T47D (cell line): ENCODE measurements around the gene DMD.

ENCODE experiments used
- DNase-seq, 2 experiments: peaks; one replicate each; pipeline versions ENCODE4 v3.0.0 to v3.0.0-alpha.2; 2011 to 2012; ENCODE audit warnings: low read depth in 1 of 2, low spot score in 1 of 2
- JUND ChIP-seq: IDR thresholded peaks from 2 replicates; pipeline ENCODE4 v1.6.1; 2012; ENCODE audit warnings: low read depth
- in situ Hi-C: cut with HindIII; loops from 2 replicates; pipeline ENCODE4 v1.10.0; 2016; ENCODE audit warnings: low sequenced_read_pairs, low pct_unique_long_range_greater_than_20kb

The DMD gene

DNA sequence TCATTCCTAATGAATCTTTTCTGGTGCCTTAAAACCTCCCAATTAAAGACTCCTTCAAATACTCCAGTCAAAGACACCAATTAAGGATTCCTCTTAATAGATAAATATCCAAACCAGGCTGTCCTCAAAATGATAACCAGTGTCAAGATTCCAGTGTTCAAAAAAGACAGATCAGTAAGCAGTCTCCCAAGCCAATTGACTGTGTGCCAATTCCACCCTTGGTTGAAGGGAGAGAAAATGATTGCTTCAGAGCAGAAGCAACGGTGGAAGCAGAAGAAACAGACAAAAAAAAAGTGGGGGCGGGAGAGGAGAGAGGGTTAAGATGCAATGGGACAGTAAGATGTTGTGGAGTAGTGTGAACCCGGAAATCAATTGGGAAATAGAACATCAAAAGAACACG is 1923.5 kb downstream of the DMD start:
- TF ChIP-seq JUND, result no peak
- DNase-seq, result no peak
- in situ Hi-C loops, result no loop called here

DNA sequence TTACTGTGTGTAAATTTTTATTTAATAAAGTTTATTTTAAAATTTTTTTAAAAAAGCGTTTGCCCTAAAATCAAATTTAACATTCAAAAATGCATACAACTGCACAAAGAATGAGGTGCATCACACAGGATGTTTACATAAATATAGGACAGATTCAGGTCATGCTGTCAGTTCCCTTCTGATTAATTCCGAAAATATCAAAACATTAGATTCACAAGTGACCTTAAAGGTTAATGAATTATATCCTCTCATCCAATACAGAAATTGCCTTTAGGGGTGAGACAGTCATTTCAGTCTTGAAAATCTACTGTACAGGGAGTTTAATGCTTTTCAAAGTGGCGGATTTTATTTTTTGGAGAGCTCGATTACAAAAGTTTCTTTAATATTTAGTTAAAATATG is 1930.8 kb downstream of the DMD start:
- no peak for DNase-seq
- in situ Hi-C loops, result no loop called here
- no peak for TF ChIP-seq JUND

DNA sequence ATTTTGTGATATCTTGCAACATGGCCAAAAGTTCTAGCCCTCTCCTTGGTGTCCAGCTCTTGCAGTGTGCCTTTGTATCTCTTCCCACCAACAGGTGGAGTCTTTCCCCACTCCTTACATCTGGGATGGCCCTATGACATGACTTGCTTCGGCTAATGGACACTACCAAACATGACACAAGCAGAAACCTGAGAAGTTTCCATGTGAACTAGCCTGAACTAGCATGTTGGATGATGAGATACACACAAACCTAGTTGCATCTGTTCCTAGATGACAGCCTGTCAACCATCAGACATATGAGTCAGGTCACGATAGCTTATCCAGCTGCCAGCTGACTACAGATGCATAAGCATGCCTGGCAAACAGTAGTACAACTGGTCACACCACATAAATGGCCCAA is 1932.0 kb downstream of the DMD start:
- in situ Hi-C loops, result no loop called here
- TF ChIP-seq JUND, result no peak
- DNase-seq, result peak in 1 of 2 experiments; percentile 44

DNA sequence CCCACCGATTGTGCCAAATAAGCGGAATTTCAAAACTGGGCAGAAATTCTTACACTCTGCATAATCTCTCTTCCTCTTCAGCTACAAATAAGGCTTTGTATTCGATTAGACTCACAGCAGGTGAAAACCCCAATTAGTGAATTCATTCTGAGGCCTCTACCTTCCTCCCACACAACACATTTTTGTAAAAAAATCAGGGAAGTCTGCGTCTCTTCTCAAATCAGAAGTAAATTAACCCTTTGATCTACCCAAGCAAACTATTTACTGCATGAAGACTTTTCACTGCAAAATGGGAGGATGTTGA is 1938.9 kb downstream of the DMD start:
- in situ Hi-C loops, result no loop called here
- no peak for DNase-seq
- TF ChIP-seq JUND, result no peak

DNA sequence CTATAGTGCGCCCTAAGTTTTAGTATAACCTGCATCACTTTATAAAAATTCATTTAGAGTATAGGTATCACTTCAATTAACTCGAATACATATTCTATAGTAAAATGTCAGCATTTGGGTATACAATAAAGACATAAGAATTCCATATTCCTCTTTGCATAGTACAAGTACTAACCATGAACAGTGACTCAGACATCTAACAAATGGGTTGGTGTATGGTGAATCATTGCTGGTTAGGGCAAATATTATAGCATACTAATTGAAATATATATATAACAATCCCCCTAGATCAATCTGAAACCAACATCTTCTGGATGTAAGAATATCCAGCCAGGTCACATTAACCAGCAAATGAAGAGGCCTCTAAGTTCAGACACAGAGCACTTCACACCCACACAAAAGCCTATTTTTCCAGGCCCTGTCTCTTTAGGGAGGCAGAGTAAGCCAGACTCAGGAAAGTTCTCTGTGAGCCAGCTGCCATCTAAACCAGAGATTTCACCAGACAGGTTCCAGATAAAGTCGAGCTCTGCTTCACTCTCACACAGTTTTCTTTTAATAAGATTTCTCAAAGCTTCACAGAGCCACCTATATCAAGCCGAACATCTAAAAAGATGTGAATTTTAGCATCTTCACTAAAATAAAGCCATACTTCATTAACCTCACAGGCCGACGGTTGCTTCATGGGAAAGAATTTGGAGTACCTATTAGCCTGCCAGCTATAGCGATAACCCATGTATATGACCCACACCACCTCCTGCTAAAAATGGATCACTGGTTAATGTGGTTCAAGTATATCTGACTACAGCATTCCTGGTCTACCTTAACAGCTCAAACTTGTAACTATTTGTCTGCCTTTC is 1939.5 kb downstream of the DMD start:
- in situ Hi-C loops, result no loop called here
- no peak for DNase-seq
- no peak for TF ChIP-seq JUND

DNA sequence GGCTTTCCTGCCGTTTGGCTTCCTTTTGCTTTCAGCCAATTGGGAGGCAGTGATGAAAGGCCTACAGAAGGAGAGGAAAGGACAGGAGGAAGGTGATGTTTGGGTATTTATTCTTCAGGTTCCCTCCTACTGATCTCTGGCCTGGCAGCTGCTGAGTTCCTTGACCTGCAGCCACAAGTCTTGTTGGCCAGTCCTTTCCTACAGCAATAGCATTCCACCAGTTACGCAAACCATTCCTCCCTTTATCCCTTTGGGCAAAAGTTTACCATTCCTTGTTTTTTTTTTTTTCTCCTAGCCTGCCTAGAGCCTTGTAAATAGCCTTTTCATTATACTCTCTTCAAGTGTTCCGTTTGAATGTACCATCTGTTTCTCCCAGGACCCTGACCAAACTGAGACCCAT is 1941.4 kb downstream of the DMD start:
- in situ Hi-C loops, result no loop called here
- TF ChIP-seq JUND, result no peak
- DNase-seq, result no peak

DNA sequence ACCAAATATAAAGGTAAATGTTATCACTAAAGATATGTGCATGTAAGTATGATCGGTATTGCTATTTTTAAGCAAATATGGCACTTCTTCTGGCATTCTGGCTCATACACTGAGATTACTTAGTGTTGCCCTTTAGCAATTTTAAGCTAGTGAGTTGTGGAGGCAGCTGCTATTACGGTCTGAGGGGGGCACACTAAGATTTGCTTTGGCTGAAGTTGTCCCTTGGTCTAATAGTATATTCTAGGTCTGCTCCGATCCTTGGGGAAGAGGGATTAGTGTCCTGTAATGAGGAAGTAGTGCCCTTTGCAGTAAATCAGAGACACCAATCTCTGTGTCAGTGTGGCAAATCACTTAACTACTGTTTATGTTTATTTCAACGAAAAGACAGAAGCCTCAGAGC is 1943.0 kb downstream of the DMD start:
- TF ChIP-seq JUND, result no peak
- no peak for DNase-seq
- in situ Hi-C loops, result no loop called here

DNA sequence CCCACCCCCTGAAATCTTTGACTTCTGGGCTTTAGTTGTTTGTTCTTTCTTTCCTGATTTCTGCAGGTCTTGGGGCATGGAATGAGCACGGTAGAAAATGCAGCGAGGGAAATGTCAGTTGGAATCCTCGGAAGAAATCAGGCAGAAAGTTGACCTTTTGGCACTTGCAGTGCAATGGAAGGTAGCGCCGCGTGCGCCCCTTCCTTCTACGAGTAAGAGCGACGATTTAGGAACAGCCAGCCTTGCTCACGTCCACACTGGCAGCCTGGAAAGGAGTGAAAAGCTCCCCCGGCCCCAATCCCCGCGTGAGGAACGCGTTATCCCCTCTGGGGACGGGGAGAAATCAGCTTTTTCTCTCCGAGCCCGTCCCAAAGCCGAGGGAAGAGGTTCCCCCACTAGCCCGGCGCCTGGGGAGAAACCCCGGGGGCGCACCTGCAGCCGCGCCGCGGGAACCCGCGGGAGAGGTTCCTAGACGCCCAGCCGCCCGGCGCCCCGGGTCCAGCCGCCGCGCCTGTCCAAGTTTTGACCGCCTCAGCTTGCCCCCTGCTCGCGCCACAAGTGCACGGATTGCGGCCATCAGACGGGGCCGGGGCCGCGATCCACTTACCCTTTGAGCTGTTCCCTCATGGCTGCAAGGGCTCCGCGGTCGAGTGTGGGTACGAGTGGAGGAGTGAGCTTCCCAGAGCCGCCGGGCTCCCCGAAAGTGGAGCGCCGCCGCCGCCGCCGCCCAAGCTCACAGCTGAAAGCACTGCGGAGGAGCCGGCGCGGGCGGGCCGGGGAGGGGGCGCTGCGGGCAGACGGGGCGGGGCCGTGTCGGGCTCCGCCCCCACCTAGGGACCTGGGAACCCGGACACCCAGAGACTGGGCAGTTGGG is 1944.9 kb downstream of the DMD start:
- DNase-seq, result peak; percentile 59 to 65
- no peak for TF ChIP-seq JUND
- in situ Hi-C loops, result no loop called here

DNA sequence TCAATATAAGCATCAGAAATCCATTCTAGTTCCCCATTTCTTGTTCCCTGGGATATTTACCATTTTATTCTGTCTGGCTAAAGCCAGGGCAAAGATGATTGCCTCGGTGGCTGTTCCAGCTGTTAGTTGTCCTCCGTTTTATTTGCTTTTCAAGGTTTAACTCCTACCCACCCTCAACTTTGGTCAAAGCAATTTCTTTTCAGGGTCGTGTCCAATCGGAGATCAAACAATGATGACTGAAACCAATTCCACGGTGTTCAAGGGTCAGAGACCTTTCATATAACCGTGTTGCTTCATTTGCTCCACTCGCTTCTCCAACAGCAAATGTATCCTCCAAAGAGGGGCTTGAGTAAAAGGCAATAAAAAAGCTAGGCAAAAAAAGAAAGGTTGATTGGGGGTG is 1946.0 kb downstream of the DMD start:
- in situ Hi-C loops, result no loop called here
- DNase-seq, result no peak
- TF ChIP-seq JUND, result no peak

DNA sequence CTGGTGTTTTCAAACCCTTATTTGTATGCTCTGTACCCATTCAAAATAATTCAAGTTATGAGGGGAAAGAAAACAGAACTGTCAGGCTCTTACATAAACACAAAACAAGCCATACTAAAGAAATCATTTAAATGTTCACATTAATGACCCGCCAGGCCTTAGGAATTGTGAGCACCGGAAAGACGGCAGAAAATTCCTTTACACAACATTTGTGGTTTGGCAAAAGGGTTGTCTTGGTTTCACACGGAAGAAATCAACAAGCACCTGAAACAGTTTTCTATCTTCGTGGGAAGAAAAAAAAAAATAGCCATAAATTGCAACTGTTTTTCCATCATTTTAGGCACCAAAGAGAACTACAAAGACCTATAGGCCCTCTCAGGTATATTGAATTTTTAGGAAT is 1951.0 kb downstream of the DMD start:
- in situ Hi-C loops, result no loop called here
- DNase-seq, result no peak
- TF ChIP-seq JUND, result no peak

DNA sequence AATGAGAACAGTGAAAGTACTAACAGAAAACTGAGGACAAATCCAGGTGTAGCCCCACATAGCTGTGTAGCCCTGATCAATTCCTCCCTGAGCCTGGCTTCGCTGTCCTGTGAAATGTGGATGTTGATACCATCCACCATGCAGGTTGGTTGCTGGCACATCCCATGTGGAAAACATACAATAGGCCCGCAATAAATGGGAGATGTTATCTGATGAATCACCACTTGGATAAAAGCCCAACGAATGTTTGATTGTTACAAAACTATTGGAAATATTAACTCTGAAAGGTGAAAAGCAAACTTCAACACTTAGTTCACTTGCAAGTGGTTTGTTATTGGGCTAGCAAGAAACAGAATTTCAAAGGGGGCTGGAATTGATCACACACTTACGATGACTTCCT is 1953.2 kb downstream of the DMD start:
- in situ Hi-C loops, result no loop called here
- DNase-seq, result no peak
- TF ChIP-seq JUND, result no peak

DNA sequence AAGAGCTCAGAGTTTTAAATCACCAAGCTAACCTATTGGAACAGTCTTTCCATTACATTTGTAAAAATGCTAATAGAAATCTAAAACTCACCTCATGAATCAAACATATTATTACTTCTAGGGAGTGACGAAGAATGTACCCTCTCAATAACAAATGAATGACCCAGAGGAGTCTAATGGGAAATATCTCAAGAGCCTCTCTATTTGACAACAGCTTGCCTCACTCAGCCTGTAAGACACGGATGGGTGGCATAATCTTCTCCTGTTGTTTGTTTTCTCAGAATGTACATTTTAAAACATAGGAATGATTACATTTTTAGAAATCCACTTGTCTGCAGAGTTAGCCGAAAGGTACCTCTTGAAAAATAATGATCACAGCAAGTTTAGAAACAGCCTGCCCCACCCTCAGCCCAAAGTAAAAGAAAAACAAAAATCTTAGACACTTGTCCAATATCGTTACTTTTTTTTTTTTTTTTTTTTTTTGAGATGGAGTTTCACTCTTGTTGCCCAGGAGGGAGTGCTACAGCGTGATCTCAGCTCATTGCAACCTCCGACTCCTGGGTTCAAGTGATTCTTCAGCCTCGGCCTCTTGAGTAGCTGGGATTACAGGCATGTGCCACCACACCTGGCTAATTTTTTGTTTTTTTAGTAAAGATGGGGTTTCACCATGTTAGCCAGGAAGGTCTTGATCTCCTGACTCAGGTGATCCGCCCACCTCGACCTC is 1955.9 kb downstream of the DMD start:
- TF ChIP-seq JUND, result no peak
- in situ Hi-C loops, result no loop called here
- no peak for DNase-seq

DNA sequence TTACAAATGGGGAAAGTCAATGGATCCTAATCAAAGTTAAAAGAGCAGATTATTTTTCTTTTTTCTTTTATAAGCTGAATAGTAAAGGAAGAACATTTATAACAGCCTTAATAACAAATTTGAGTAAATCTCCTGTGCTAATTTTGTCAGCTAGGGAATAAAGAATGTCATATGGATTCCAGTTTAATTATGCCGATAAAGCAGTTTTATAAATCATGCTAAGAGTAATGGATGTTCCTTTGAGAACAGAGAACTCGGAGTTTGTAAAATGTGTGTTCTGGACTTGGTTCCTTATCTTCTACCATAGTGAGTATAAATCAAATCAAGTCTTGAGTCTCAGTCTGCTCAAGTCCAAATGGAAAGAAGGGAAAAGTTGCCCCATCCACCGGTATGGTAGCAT is 1959.2 kb downstream of the DMD start:
- in situ Hi-C loops, result no loop called here
- no peak for DNase-seq
- TF ChIP-seq JUND, result no peak
